ENCODE measurements around the gene RAB37.

DNA sequence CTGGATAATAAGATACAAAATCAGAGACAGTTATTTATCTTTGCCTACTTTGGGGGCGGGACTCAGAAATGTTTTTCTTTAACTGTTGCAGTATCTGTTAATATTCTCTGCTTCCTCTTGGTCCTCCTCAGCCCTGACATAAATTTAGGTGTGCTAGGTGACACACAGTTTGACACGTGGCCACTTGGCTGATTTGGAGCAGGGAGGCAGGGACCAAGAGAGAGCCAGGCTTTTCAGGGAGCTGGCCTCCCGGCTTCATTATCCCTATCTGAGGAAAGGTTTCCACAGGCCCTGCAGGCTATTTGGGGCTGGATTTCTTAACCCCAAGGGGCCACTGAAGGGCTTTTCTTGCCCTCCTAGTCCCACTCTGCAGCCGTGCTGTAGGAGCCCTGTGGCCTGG, 59.2 kb downstream of the RAB37 start:
- TF ChIP-seq, protein P1, sequence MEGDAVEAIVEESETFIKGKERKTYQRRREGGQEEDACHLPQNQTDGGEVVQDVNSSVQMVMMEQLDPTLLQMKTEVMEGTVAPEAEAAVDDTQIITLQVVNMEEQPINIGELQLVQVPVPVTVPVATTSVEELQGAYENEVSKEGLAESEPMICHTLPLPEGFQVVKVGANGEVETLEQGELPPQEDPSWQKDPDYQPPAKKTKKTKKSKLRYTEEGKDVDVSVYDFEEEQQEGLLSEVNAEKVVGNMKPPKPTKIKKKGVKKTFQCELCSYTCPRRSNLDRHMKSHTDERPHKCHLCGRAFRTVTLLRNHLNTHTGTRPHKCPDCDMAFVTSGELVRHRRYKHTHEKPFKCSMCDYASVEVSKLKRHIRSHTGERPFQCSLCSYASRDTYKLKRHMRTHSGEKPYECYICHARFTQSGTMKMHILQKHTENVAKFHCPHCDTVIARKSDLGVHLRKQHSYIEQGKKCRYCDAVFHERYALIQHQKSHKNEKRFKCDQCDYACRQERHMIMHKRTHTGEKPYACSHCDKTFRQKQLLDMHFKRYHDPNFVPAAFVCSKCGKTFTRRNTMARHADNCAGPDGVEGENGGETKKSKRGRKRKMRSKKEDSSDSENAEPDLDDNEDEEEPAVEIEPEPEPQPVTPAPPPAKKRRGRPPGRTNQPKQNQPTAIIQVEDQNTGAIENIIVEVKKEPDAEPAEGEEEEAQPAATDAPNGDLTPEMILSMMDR (IDR thresholded peaks at IDR 0.05; ENCODE audit: control extremely low read depth in 1 of 3, insufficient read depth in 1 of 3, low read depth in 1 of 3, low read length in 3 of 3): no peak
- no peak for TF ChIP-seq TAF1 (IDR thresholded peaks at IDR 0.05; ENCODE audit: low read depth, low read length)
- TF ChIP-seq POLR2A (IDR thresholded peaks at IDR 0.05; ENCODE audit: control extremely low read depth in 1 of 2, low read depth in 2 of 2, low read length in 2 of 2): no peak
- TF ChIP-seq, protein P2, sequence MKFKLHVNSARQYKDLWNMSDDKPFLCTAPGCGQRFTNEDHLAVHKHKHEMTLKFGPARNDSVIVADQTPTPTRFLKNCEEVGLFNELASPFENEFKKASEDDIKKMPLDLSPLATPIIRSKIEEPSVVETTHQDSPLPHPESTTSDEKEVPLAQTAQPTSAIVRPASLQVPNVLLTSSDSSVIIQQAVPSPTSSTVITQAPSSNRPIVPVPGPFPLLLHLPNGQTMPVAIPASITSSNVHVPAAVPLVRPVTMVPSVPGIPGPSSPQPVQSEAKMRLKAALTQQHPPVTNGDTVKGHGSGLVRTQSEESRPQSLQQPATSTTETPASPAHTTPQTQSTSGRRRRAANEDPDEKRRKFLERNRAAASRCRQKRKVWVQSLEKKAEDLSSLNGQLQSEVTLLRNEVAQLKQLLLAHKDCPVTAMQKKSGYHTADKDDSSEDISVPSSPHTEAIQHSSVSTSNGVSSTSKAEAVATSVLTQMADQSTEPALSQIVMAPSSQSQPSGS (IDR thresholded peaks at IDR 0.05; ENCODE audit: low read length): no peak
- no peak for TF ChIP-seq NRF1 (IDR thresholded peaks at IDR 0.05; ENCODE audit: low read depth, low read length)
- no peak for TF ChIP-seq TCF12 (IDR thresholded peaks at IDR 0.05; ENCODE audit: low read depth, low read length)
- TF ChIP-seq, protein P3, sequence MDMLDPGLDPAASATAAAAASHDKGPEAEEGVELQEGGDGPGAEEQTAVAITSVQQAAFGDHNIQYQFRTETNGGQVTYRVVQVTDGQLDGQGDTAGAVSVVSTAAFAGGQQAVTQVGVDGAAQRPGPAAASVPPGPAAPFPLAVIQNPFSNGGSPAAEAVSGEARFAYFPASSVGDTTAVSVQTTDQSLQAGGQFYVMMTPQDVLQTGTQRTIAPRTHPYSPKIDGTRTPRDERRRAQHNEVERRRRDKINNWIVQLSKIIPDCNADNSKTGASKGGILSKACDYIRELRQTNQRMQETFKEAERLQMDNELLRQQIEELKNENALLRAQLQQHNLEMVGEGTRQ (IDR thresholded peaks at IDR 0.05; ENCODE audit: low read length): no peak

All from H1 (cell line).